HepG2 (cell line): ENCODE results near the gene RGL3. TPM values are rescaled to one million over a fixed set of nuclear protein-coding genes. Genes with fewer than 3 reads are reported as not detected.

Experiments
- ATAD3A ChIP-seq: sonication (generic); formaldehyde crosslinking; IDR thresholded peaks from 2 replicates; pipeline ENCODE4 v1.4.0; 2020; ENCODE audit warnings: missing genetic modification reagents
- BHLHE40 ChIP-seq: IDR thresholded peaks from 2 replicates; pipeline ENCODE4 v1.6.1; 2011; ENCODE audit warnings: low read length, improper control_type of control experiment
- CENPX ChIP-seq: sonication (generic); formaldehyde crosslinking; IDR thresholded peaks from 2 replicates; pipeline ENCODE4 v1.9.0; 2021; ENCODE audit warnings: mild to moderate bottlenecking, missing genetic modification reagents, moderate library complexity
- CHD4 ChIP-seq: fragments of 200-600 bp; sonication (generic); IDR thresholded peaks from 2 replicates; pipeline ENCODE4 v1.7.0; 2017; ENCODE audit warnings: mild to moderate bottlenecking, low read length, borderline replicate concordance
- ETS1 ChIP-seq: sonication (generic); formaldehyde crosslinking; IDR thresholded peaks from 2 replicates; pipeline ENCODE4 v1.4.0; 2020; ENCODE audit warnings: missing genetic modification reagents
- KAT7 ChIP-seq: IDR thresholded peaks from 2 replicates; pipeline ENCODE4 v1.6.1; 2018; ENCODE audit warnings: borderline replicate concordance, missing compliant biosample characterization
- KLF12 ChIP-seq: sonication (generic); formaldehyde crosslinking; IDR thresholded peaks from 2 replicates; pipeline ENCODE4 v1.4.0; 2020; ENCODE audit warnings: missing genetic modification reagents, borderline replicate concordance
- KMT2A ChIP-seq: sonication (generic); formaldehyde crosslinking; IDR thresholded peaks from 2 replicates; pipeline ENCODE4 v1.4.0; 2020; ENCODE audit warnings: missing genetic modification reagents
- NFE2L2 ChIP-seq: fragments of 150-350 bp; IDR thresholded peaks from 2 replicates; pipeline ENCODE4 v1.6.1; 2014; ENCODE audit warnings: low read length
- PAX8 ChIP-seq: sonication (generic); formaldehyde crosslinking; IDR thresholded peaks from 2 replicates; pipeline ENCODE4 v1.8.0; 2022; ENCODE audit warnings: mild to moderate bottlenecking, missing genetic modification reagents, borderline replicate concordance
- SRSF4 ChIP-seq: fragments of 200-400 bp; formaldehyde crosslinking; IDR thresholded peaks from one replicate; pipeline ENCODE4 v1.6.1; 2018; ENCODE audit warnings: mild to moderate bottlenecking, low read depth, low read length, moderate library complexity; ENCODE audit not compliant: poor library complexity, severe bottlenecking
- TFE3 ChIP-seq: IDR thresholded peaks from 2 replicates; pipeline ENCODE4 v1.6.1; 2016
- TSC22D2 ChIP-seq: sonication (generic); formaldehyde crosslinking; IDR thresholded peaks from 2 replicates; pipeline ENCODE4 v1.5.1; 2020; ENCODE audit warnings: missing genetic modification reagents, mild to moderate bottlenecking, borderline replicate concordance
- ZBTB39 ChIP-seq: sonication (generic); formaldehyde crosslinking; IDR thresholded peaks from 2 replicates; pipeline ENCODE4 v1.5.0; 2020; ENCODE audit warnings: missing genetic modification reagents
- ZNF230 ChIP-seq: sonication (generic); formaldehyde crosslinking; IDR thresholded peaks from 2 replicates; pipeline ENCODE4 v1.4.0; 2020; ENCODE audit warnings: mild to moderate bottlenecking, missing genetic modification reagents
- ZNF260 ChIP-seq: sonication (generic); formaldehyde crosslinking; IDR thresholded peaks from 2 replicates; pipeline ENCODE4 v1.4.0; 2020; ENCODE audit warnings: missing genetic modification reagents, low read depth, mild to moderate bottlenecking, borderline replicate concordance
- ZNF430 ChIP-seq: sonication (generic); formaldehyde crosslinking; IDR thresholded peaks from 2 replicates; pipeline ENCODE4 v1.9.0; 2021; ENCODE audit warnings: mild to moderate bottlenecking, missing genetic modification reagents
- ZNF607 ChIP-seq: sonication (generic); formaldehyde crosslinking; IDR thresholded peaks from 2 replicates; pipeline ENCODE4 v1.5.1; 2020; ENCODE audit warnings: missing genetic modification reagents, mild to moderate bottlenecking, borderline replicate concordance
- ZNF775 ChIP-seq: sonication (generic); formaldehyde crosslinking; IDR thresholded peaks from 2 replicates; pipeline ENCODE4 v1.4.0; 2020; ENCODE audit warnings: missing genetic modification reagents, mild to moderate bottlenecking, moderate library complexity, borderline replicate concordance
- ZZZ3 ChIP-seq: sonication (generic); formaldehyde crosslinking; IDR thresholded peaks from 2 replicates; pipeline ENCODE4 v1.4.0; 2020; ENCODE audit warnings: missing genetic modification reagents, mild to moderate bottlenecking, borderline replicate concordance
- polyA plus RNA-seq, 8 experiments: library from polyadenylated mRNA; depleted of rRNA in 3 of 8; stranded (reverse) in 7 of 8; unstranded in 1 of 8; fragments of >200 nt; fragmentation: Illumina TruSeq in 4 of 8; extraction: Trizol in 4 of 8; gene quantifications; 2 replicates each; pipeline versions ENCODE4 v1.2.1 to v1.2.3, GENCODE V29; 2011 to 2016; ENCODE audit warnings: low read depth in 4 of 8, missing spikeins in 1 of 8, mixed read lengths in 1 of 8; ENCODE audit not compliant: insufficient read depth in 1 of 8
- total RNA-seq, 5 experiments: library from RNA; depleted of rRNA; stranded (reverse); fragments of >200 nt; fragmentation: Illumina TruSeq; extraction: Trizol; gene quantifications; 2 replicates each; pipeline ENCODE4 v1.2.3, GENCODE V29; 2016; ENCODE audit warnings: low read depth in 1 of 5
- TF ChIP-seq, protein P1 (sequence below): IDR thresholded peaks from 2 replicates; pipeline ENCODE4 v1.6.1; 2016; ENCODE audit warnings: missing compliant biosample characterization, missing genetic modification reagents, borderline replicate concordance

The RGL3 gene
- total and polyA plus RNA-seq, 2 of the 13 experiments (the other 11 are each of a cell fraction or from before 2014, with no cell fraction given) = 4.2 to 7.6 TPM

- no peak for TF ChIP-seq ETS1 (CRISPR knock-in tag)
- TF ChIP-seq ZBTB39 (CRISPR knock-in tag) = 0 out of 2 replicates have a peak, but pooled peaks have one; percentile 43
- no peak for TF ChIP-seq ZNF260 (CRISPR knock-in tag)
- no peak for TF ChIP-seq ZNF775 (CRISPR knock-in tag)
- TF ChIP-seq CHD4 = no peak
- TF ChIP-seq SRSF4 = no peak
- TF ChIP-seq KLF12 (CRISPR knock-in tag) = no peak
- TF ChIP-seq ZNF430 (CRISPR knock-in tag) = no peak
- no peak for TF ChIP-seq NFE2L2
- TF ChIP-seq ZZZ3 (CRISPR knock-in tag) = no peak
- peak; percentile 16; the same call in 1 of the 2 replicates for TF ChIP-seq BHLHE40
- TF ChIP-seq, protein P1, sequence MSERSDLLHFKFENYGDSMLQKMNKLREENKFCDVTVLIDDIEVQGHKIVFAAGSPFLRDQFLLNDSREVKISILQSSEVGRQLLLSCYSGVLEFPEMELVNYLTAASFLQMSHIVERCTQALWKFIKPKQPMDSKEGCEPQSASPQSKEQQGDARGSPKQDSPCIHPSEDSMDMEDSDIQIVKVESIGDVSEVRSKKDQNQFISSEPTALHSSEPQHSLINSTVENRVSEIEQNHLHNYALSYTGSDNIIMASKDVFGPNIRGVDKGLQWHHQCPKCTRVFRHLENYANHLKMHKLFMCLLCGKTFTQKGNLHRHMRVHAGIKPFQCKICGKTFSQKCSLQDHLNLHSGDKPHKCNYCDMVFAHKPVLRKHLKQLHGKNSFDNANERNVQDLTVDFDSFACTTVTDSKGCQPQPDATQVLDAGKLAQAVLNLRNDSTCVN (CRISPR knock-in tag) = peak; percentile 70; the same call in 1 of the 2 replicates
- TF ChIP-seq ZNF230 (CRISPR knock-in tag) = no peak; the same call in 1 of the 2 replicates
- TF ChIP-seq KAT7 = no peak
- TF ChIP-seq PAX8 = no peak
- no peak for TF ChIP-seq ATAD3A (CRISPR knock-in tag)
- 0 out of 2 replicates have a peak, but pooled peaks have one; percentile 69 for TF ChIP-seq KMT2A (CRISPR knock-in tag)
- TF ChIP-seq ZNF607 = 0 out of 2 replicates have a peak, but pooled peaks have one; percentile 81
- TF ChIP-seq TSC22D2 (CRISPR knock-in tag) = 0 out of 2 replicates have a peak, but pooled peaks have one; percentile 46
- TF ChIP-seq CENPX = no peak
- TF ChIP-seq TFE3 (CRISPR knock-in tag) = 0 out of 2 replicates have a peak, but pooled peaks have one; percentile 30
Measured at GRCh38 chr19:11380653-11381537, 38.2 kb downstream of the RGL3 start (continued).
